Erythroblast (primary cell): ENCODE data around the gene NUF2.

ENCODE experiments used
- GATA1 ChIP-seq: IDR thresholded peaks from 2 replicates; pipeline ENCODE4 v1.6.1; 2011; ENCODE audit warnings: low read depth, mild to moderate bottlenecking, control low read depth, low read length, moderate library complexity
- POLR2A ChIP-seq: IDR thresholded peaks from 2 replicates; pipeline ENCODE4 v1.6.1; 2011; ENCODE audit warnings: mild to moderate bottlenecking, low read length

DNA sequence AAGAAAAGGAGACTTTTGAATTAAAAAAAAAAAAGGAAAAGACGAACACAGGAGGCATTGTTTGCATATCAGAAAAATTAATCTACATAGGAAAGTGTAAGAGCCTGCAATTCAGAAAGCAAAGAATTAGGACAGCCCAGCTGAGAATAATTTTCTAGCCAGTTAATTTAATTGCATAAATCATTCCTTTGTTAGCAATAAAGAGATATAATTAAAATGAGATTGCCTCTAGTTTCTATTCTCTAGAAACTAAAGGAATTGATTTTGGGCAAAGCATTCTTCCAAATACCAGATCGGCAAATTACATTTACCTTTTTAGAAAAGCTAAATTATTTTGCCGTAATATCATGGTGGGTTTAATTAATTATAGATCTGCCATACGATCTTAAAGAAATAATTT, 46.0 kb downstream of the NUF2 start:
- no peak for TF ChIP-seq POLR2A
- no peak for TF ChIP-seq GATA1
